Hematopoietic multipotent progenitor cell (in vitro differentiated cells): ENCODE results near the gene PLTP. TPM values are rescaled to one million over a fixed set of nuclear protein-coding genes. Genes with fewer than 3 reads are reported as not detected.
"Not testable (repeated sequence)": the region's sequence is repeated elsewhere in the genome, so short reads cannot be mapped to it uniquely, and the experiment has no call there.

Experiments
- DNase-seq, 3 donors: peaks; one replicate each; pipeline ENCODE4 v3.0.0-alpha.2; 2011 to 2015; ENCODE audit warnings: low read depth in 2 of 3, low spot score in 2 of 3
- total RNA-seq: library from RNA; depleted of rRNA; stranded (reverse); fragments of >200 nt; gene quantifications from one replicate; pipeline ENCODE4 v1.2.3, GENCODE V29; 2012

PLTP gene
- total RNA-seq, 1 donor = 31.5 TPM

- not testable (repeated sequence) for DNase-seq
Observed at GRCh38 chr20:45901332-45901731, 10.6 kb downstream of the PLTP start.

GRCh38 chr20:45899046-45899835 lies 12.7 kb downstream of the PLTP start:
- no peak for DNase-seq

GRCh38 chr20:45898285-45898684 lies 13.7 kb downstream of the PLTP start:
- DNase-seq = no peak

DNA sequence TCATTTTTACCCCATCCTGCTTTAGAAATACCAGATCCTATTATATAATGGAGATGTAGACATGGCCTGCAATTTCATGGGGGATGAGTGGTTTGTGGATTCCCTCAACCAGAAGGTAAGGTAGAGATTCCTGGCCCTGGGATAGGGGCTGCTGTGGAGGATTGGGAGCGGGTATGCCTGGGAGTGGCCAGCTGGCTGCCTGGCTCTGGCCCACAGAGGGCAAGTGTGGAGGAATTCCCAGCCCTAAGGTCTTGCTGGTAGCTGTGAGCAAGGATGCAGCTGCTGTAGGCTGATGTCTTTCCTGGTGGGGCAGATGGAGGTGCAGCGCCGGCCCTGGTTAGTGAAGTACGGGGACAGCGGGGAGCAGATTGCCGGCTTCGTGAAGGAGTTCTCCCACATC lies 14.3 kb downstream of the PLTP start:
- DNase-seq = no peak

DNA sequence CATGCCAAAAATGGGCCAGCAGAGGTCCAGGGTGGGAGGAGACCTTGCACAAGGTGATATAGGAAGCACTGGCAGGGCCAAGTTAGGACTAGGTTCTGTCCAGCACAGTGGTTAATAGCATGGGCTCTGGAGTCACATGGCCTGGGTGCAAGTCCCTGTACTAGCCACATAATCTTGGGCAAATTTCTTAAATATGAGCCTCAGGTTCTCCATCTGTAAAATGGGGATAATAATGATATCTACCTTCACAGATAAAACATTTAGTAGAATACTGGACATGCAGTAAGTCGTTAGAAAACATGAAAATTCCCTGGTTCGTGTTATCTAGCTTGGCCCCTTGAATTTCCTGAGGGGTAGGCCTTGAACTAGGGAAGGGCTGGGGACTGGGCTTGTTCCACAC lies 14.7 kb downstream of the PLTP start:
- DNase-seq = no peak

- DNase-seq = no peak
Observed at GRCh38 chr20:45896641-45897161, 15.3 kb downstream of the PLTP start.

DNA sequence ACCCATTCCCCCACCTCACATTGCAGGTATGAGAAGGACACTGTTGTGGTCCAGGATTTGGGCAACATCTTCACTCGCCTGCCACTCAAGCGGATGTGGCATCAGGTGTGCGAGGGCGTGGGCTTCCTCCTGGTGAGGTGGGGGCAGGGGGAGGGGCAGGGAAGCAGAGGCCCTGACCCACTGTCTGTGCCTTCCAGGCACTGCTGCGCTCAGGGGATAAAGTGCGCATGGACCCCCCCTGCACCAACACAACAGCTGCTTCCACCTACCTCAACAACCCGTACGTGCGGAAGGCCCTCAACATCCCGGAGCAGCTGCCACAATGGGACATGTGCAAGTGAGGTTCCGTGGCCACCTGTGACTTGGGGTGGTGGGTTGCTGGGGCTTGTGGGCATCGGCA lies 17.2 kb downstream of the PLTP start:
- no peak for DNase-seq

- DNase-seq = no peak
Observed at GRCh38 chr20:45893831-45894230, 18.1 kb downstream of the PLTP start.

DNA sequence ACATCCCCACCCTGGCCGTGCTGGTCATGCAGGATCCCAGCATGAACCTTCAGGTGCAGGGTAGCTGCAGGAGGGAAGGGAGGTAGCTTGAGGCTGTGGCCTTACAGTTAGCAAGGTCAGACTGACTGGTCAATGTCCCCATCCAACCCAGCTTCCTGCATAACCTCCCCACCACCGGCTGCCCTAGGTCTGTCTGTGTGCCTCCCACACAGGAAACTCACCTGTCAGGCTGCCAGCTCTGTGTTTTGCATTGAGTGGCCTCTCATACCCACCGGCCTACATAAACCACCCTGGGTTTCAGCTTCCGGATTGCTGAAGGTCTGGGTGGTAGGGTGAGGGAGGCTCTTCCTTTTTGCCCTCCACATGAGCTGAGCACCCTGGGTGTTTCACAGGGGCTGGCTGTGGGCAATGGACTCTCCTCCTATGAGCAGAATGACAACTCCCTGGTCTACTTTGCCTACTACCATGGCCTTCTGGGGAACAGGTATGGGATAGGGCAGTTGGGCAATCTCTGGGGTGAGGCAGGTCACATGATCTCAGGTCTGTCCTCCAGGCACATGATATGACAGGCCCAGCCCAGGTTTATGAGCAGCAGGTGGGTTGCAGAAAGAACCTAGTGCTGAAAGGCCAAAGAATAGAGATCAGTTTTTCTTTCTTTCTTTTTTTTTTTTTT lies 19.0 kb downstream of the PLTP start:
- no peak for DNase-seq

GRCh38 chr20:45892049-45892825 lies 19.7 kb downstream of the PLTP start:
- DNase-seq = no peak

DNA sequence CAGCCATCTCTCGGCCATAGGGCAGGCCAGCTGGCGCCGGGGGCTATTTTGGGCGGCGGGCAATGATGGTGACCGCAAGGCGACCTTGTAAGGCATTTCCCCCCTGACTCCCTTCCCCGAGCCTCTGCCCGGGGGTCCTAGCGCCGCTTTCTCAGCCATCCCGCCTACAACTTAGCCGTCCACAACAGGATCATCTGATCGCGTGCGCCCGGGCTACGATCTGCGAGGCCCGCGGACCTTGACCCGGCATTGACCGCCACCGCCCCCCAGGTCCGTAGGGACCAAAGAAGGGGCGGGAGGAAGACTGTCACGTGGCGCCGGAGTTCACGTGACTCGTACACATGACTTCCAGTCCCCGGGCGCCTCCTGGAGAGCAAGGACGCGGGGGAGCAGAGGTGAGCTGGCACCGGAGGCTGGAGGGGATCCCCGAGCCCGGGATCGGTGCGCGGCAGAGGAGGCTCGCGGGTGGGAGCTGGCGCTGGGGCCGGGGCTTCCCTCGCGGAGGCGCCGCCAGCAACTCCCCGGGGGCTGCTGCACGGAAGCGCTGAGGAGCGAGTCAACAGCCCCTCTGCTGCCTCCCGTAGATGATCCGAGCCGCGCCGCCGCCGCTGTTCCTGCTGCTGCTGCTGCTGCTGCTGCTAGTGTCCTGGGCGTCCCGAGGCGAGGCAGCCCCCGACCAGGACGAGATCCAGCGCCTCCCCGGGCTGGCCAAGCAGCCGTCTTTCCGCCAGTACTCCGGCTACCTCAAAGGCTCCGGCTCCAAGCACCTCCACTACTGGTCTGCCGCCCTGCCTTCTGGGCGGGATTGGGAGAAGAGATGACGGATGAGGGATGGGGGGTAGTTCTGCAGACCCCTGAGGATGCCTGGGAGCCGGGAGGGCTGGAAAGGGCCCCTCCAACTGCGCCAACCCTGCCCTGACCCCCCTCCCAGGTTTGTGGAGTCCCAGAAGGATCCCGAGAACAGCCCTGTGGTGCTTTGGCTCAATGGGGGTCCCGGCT lies 20.7 kb downstream of the PLTP start, which contains the start of the genes CTSA and NEURL2:
TSS of gene CTSA (plus strand) at position 351 of the 999 bp plus-strand sequence. CDS start at position 585, 234 bp downstream.
TSS of gene NEURL2 (minus strand) at position 224 of the 999 bp plus-strand sequence. CDS start at position 7, 217 bp downstream.
- DNase-seq = peak; percentile 63 to 82 (median 79)

DNA sequence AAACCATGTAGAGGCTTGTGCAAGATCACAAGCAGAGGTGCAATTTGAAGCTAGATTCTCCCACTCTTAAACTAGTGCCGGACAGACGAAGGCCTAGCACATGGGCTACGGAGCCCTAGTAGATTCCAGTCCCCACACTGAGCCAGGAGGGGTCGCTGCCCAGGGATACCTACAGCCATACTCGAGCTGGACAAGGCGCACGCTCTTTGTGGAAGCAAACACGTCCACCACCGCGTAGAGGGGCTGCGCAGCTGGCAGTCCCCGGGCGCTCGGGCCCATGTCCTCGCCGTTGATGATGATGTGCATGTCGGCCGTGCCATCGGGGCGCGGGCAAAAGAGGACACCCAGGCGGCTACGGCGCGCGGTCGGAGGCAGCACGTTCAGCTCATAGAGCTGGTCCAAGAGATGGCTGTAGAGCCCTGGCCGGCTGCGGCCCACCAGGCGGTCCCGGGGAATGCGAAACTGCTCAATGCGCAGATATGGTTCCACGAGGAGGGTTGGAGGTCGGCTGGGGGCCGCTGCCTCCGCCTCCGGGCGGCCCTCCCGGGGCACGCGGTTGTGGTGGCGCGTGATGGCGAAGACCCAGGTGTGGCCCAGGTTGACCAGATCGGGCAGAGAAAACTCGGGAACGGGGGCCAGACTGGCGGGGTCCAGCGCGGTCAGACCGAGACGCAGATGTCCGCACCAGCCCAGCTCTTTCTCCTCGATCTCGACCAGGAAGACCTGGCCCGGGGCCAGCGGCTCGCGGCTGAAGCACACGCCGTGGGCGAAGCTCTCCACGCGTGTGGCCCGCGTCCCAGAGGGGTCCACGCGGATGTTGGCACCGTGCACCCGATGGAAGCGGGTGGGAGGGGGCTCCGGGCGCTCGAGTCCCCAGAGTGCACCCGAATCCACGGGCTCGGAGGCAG lies 21.6 kb downstream of the PLTP start:
- DNase-seq = peak in 2 of 3 donors; percentile 71 to 76

DNA sequence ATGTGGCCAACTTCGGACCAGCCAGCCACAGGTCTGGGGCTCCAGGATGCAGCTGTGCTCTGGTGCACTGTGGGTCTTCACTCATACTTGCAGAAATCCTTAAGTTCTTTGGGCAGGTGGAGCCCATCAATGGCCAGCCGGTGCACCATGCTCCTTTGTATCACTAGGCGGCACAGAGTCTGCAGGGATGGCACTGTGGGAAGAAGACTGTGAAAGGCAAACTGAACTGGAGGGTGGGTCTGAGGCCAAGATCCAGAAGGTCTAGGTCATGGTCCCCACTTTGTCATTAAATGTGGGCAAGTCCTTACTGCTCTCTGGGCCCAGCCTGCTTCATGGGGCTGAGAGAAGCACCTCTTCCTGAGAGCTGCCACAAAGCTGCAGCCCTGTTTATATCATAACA lies 23.3 kb downstream of the PLTP start:
- DNase-seq = no peak

GRCh38 chr20:45887346-45887715 lies 24.6 kb downstream of the PLTP start, which contains the start of gene SPATA25:
TSS of gene SPATA25 (minus strand) at chr20:45887622. CDS start at chr20:45887590, 32 bp downstream.
- no peak for DNase-seq

GRCh38 chr20:45886590-45887345 lies 25.2 kb downstream of the PLTP start:
- DNase-seq = no peak

- DNase-seq = no peak
Observed at GRCh38 chr20:45883100-45883469, 28.9 kb downstream of the PLTP start.

DNA sequence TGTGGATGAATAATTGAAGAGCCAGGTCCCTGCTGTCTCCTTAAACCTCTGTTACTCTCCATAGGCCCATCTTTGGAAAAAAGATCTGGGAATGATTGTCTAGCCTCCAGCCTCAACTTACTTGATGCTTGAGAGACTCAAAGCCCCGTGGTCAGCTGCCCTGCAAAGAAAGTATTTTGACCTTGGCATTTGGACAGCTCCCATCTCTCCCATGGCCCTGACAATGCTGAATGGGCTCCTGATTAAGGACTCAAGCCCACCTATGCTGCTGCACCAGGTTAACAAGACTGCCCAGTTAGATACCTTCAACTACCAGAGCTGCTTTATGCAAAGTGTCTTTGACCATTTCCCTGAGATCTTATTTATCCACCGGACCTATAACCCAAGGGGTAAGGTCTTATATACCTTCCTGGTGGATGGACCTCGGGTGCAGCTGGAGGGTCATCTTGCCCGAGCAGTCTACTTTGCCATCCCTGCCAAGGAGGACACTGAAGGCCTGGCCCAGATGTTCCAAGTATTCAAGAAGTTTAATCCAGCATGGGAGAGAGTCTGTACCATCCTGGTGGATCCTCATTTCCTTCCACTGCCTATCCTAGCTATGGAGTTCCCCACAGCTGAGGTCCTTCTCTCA lies 29.4 kb downstream of the PLTP start:
- DNase-seq = no peak
